SK-N-SH (cell line): Measurements from ENCODE around the gene SETD7.

Experiments used
- CTCF ChIP-seq: fragments of 200-600 bp; sonication (generic); IDR thresholded peaks from 2 replicates; pipeline ENCODE4 v1.6.1; 2017; ENCODE audit warnings: antibody characterized with exemption, mild to moderate bottlenecking, moderate library complexity
- EP300 ChIP-seq, 2 experiments: IDR thresholded peaks; 2 replicates each; pipeline versions ENCODE4 v1.4.0 to v1.6.1; 2012; ENCODE audit warnings: borderline replicate concordance in 1 of 2, low read depth in 1 of 2, low read length in 1 of 2
- MXI1 ChIP-seq: IDR thresholded peaks from 2 replicates; pipeline ENCODE4 v1.6.1; 2012; ENCODE audit warnings: mild to moderate bottlenecking, low read depth, low read length, improper control_type of control experiment
- REST ChIP-seq: IDR thresholded peaks from 2 replicates; pipeline ENCODE4 v1.6.1; 2012; ENCODE audit warnings: mild to moderate bottlenecking, low read depth, low read length, moderate library complexity
- YY1 ChIP-seq: IDR thresholded peaks from 2 replicates; pipeline ENCODE4 v1.4.0; 2012; ENCODE audit warnings: low read depth, mild to moderate bottlenecking

GRCh38 chr4:139559687-139560086 lies 3.7 kb upstream of the SETD7 start:
- TF ChIP-seq CTCF = no peak
- no peak for TF ChIP-seq YY1
- TF ChIP-seq REST = no peak
- TF ChIP-seq EP300 (IDR thresholded peaks at IDR 0.05; ENCODE audit: borderline replicate concordance in 1 of 2, low read depth in 1 of 2, low read length in 1 of 2) = no peak
- no peak for TF ChIP-seq MXI1
